PC-9 (cell line): Measurements from ENCODE around the gene PALLD.

Experiments
- CTCF ChIP-seq: fragments of 200-600 bp; sonication (generic); conservative IDR thresholded peaks from 2 replicates; pipeline ENCODE4 v1.6.1; 2017; ENCODE audit warnings: mixed run types, antibody characterized with exemption, mild to moderate bottlenecking, moderate library complexity
- EZH2 ChIP-seq: fragments of 200-600 bp; sonication (generic); IDR thresholded peaks from 2 replicates; pipeline ENCODE4 v1.8.0; 2017; ENCODE audit warnings: antibody characterized with exemption, low read depth

- TF ChIP-seq EZH2: no peak
- TF ChIP-seq CTCF: no peak
Observed at GRCh38 chr4:168864821-168865541, 368.1 kb downstream of the PALLD start.
